ENCODE data around the gene CELF4. TPM values are rescaled to one million over a fixed set of nuclear protein-coding genes. Genes with fewer than 3 reads are reported as not detected.

The CELF4 gene
- total and polyA plus RNA-seq, 10 donors, result 0.46 to 3.5 (median 0.78) TPM

GRCh38 chr18:37425222-37425621 lies 140.4 kb downstream of the CELF4 start:
- Histone ChIP-seq H3K9me3 (no peaks in the 10 kb centered on the region), H3K4me3 (no peak overlapping the region), H3K4me1 (no peaks in the 10 kb centered on the region), H3K36me3 (no peaks in the 10 kb centered on the region), H3K27me3 (replicated peaks in 1 of 7) (peaks cover 0 to 6% (median 0%) of the 10 kb centered on the region in 7 donors), H3K27ac (no peak overlapping the region)
- TF ChIP-seq POLR2A (IDR thresholded peaks at IDR 0.05) (no peak), CTCF (IDR thresholded peaks at IDR 0.05 in 8 of 11, conservative IDR thresholded peaks at IDR 0.05 in 3 of 11) (no peak), POLR2AphosphoS5 (IDR thresholded peaks at IDR 0.05) (no peak)
- 52 to 63% (median 57%) methylated on average over 6 of the region's 6 CpGs for WGBS, 5 donors
- intact Hi-C loops (cut with DNase I; ENCODE audit: low total_unique reads), result no loop called here
- no peak for DNase-seq

GRCh38 chr18:37424507-37424906 lies 141.1 kb downstream of the CELF4 start:
- H3K36me3 ChIP-seq, result no peaks in the 10 kb centered on the region
- H3K9me3 ChIP-seq, result no peaks in the 10 kb centered on the region
- H3K4me1 ChIP-seq, result no peaks in the 10 kb centered on the region
- DNase-seq, result no peak
- H3K4me3 ChIP-seq, result no peak overlapping the region
- H3K27ac ChIP-seq, result no peak overlapping the region
- intact Hi-C loops (cut with DNase I; ENCODE audit: low total_unique reads), result no loop called here
- TF ChIP-seq POLR2AphosphoS5 (IDR thresholded peaks at IDR 0.05) (no peak), CTCF (IDR thresholded peaks at IDR 0.05 in 8 of 11, conservative IDR thresholded peaks at IDR 0.05 in 3 of 11) (no peak), POLR2A (IDR thresholded peaks at IDR 0.05) (no peak)
- peaks cover 0 to 13% (median 0%) of the 10 kb centered on the region in 7 donors for H3K27me3 ChIP-seq (replicated peaks in 1 of 7)
- WGBS, 5 donors, result 64 to 73% (median 68%) methylated on average over 4 of the region's 4 CpGs

GRCh38 chr18:37422596-37422995 lies 143.0 kb downstream of the CELF4 start:
- no peaks in the 10 kb centered on the region for H3K36me3 ChIP-seq
- intact Hi-C loops (cut with DNase I; ENCODE audit: low total_unique reads), result no loop called here
- no peaks in the 10 kb centered on the region for H3K4me1 ChIP-seq
- WGBS, 5 donors, result 70 to 84% (median 75%) methylated on average over 6 of the region's 6 CpGs
- no peak overlapping the region for H3K27ac ChIP-seq
- H3K27me3 ChIP-seq (replicated peaks in 1 of 7), result peaks cover 0 to 14% (median 0%) of the 10 kb centered on the region in 7 donors
- TF ChIP-seq CTCF (IDR thresholded peaks at IDR 0.05 in 8 of 11, conservative IDR thresholded peaks at IDR 0.05 in 3 of 11), result no peak
- TF ChIP-seq POLR2AphosphoS5 (IDR thresholded peaks at IDR 0.05), result no peak
- no peak for TF ChIP-seq POLR2A (IDR thresholded peaks at IDR 0.05)
- no peak for DNase-seq
- no peaks in the 10 kb centered on the region for H3K9me3 ChIP-seq
- no peak overlapping the region for H3K4me3 ChIP-seq

- Histone ChIP-seq H3K36me3 (no peaks in the 10 kb centered on the region), H3K27ac (no peak overlapping the region), H3K27me3 (replicated peaks in 1 of 7) (peaks cover 0 to 14% (median 0%) of the 10 kb centered on the region in 7 donors), H3K9me3 (no peaks in the 10 kb centered on the region), H3K4me1 (no peaks in the 10 kb centered on the region), H3K4me3 (no peak overlapping the region)
- DNase-seq, result no peak
- WGBS, 5 donors, result 58 to 85% (median 79%) methylated on average over 2 of the region's 2 CpGs
- intact Hi-C loops (cut with DNase I; ENCODE audit: low total_unique reads), result no loop called here
- TF ChIP-seq POLR2AphosphoS5 (IDR thresholded peaks at IDR 0.05) (no peak), POLR2A (IDR thresholded peaks at IDR 0.05) (no peak), CTCF (IDR thresholded peaks at IDR 0.05 in 8 of 11, conservative IDR thresholded peaks at IDR 0.05 in 3 of 11) (no peak)
Observed at GRCh38 chr18:37422116-37422515, 143.5 kb downstream of the CELF4 start.

Data from spleen (tissue), 11 donors.